Lung (tissue), 12 donors: Measurements from ENCODE around the gene SSBP1. TPM values are rescaled to one million over a fixed set of nuclear protein-coding genes. Genes with fewer than 3 reads are reported as not detected.

Experiments used
- ATAC-seq: fragments of 200-7000 bp; cut with Tn5 transposase; one replicate; pipeline ENCODE4 v1.9.1; 2020; ENCODE audit warnings: moderate number of reproducible peaks; ENCODE audit not compliant: insufficient read depth, low FRiP score
- DNase-seq, 3 donors: peaks; one replicate each; pipeline ENCODE4 v3.0.0-alpha.2; 2013 to 2017
- H3K27ac ChIP-seq, 2 donors: one replicate each; pipeline ENCODE4 v1.5.1; 2013; ENCODE audit warnings: mild to moderate bottlenecking in 2 of 2, moderate library complexity in 2 of 2, control low read depth in 1 of 2, inconsistent platforms in 1 of 2, low read depth in 1 of 2, low read length in 1 of 2
- H3K27me3 ChIP-seq, 3 donors: one replicate each; pipeline ENCODE4 v1.5.1; 2013; ENCODE audit warnings: low read length in 2 of 3; ENCODE audit not compliant: control insufficient read depth in 3 of 3, insufficient read depth in 3 of 3
- H3K36me3 ChIP-seq, 4 donors: one replicate each; pipeline ENCODE4 v1.5.1; 2013; ENCODE audit warnings: low read length in 4 of 4, mild to moderate bottlenecking in 1 of 4, moderate library complexity in 1 of 4; ENCODE audit not compliant: control insufficient read depth in 4 of 4, insufficient read depth in 4 of 4
- H3K4me1 ChIP-seq, 5 donors: one replicate each; pipeline ENCODE4 v1.5.1; 2013; ENCODE audit warnings: low read length in 5 of 5, mild to moderate bottlenecking in 2 of 5, moderate library complexity in 1 of 5; ENCODE audit not compliant: control insufficient read depth in 5 of 5, insufficient read depth in 5 of 5
- H3K4me3 ChIP-seq: one replicate; pipeline ENCODE4 v1.5.1; 2013; ENCODE audit warnings: mild to moderate bottlenecking, control low read depth, moderate library complexity
- H3K9ac ChIP-seq, 2 donors: one replicate each; pipeline ENCODE4 v1.5.1; 2013; ENCODE audit warnings: low read length in 2 of 2, control low read depth in 1 of 2; ENCODE audit not compliant: insufficient read depth in 1 of 2
- H3K9me3 ChIP-seq, 4 donors: one replicate each; pipeline ENCODE4 v1.5.1; 2013; ENCODE audit warnings: low read length in 3 of 4, mild to moderate bottlenecking in 1 of 4, moderate library complexity in 1 of 4; ENCODE audit not compliant: control insufficient read depth in 4 of 4, insufficient read depth in 3 of 4
- WGBS, 2 donors: extraction: QIAGEN DNeasy Blood & Tissue Kit; methylation state at CpG; one replicate each; pipeline ENCODE4 v1.1.7; 2013; 5-methylcytosine and 5-hydroxymethylcytosine counted together
- polyA plus RNA-seq, 2 donors: library from polyadenylated mRNA; stranded (reverse); fragments of 200-250 nt; gene quantifications; one replicate each; pipeline ENCODE4 v1.2.1, GENCODE V29; 2013
- total RNA-seq, 2 donors: library from RNA; depleted of rRNA in 1 of 2; stranded (reverse); fragments of >200 nt in 1 of 2; gene quantifications; one replicate each; pipeline ENCODE4 v1.2.1, GENCODE V29; 2014 to 2021
- TF ChIP-seq, protein P1 (sequence below): IDR thresholded peaks from 2 replicates; pipeline ENCODE4 v1.5.1; 2012; ENCODE audit warnings: mild to moderate bottlenecking; ENCODE audit errors: control extremely low read depth, extremely low read depth
- donor health status: control.
- donor health status: control.
- donor health status: Bipolar disorder and iron deficiency.
- donor health status: healthy.
- donor health status: DM: yes; HTN: yes; CAD: no.

Gene SSBP1
- total and polyA plus RNA-seq, 4 donors: 96.8 to 263 (median 136) TPM

DNA sequence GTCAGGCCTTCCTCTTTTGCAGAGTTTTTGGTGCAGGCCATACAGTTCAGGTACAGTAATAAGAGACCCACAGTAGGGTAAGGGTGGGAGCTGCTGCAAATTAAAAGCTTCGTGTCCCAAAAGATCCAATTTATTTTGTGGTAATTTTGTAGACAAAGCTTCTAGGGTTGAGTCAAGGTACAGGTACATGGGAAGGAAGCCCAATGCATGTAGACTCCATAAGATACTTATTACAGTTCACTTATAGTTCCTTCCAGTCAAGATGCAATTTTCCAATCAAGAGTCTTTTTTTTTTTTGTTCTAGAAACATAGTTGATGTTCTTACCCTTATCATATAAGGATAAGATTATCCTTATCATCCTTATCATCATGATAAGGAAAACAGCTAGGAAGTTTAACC, 38.2 kb downstream of the SSBP1 start, which contains the start of gene TAS2R4:
Gene TAS2R4, plus strand, starts transcription at position 301 of the 400 bp plus-strand sequence. CDS start 1,815 bp downstream, outside the sequence.
- H3K27me3 ChIP-seq: no peaks in the 10 kb centered on the region
- TF ChIP-seq, protein P1, sequence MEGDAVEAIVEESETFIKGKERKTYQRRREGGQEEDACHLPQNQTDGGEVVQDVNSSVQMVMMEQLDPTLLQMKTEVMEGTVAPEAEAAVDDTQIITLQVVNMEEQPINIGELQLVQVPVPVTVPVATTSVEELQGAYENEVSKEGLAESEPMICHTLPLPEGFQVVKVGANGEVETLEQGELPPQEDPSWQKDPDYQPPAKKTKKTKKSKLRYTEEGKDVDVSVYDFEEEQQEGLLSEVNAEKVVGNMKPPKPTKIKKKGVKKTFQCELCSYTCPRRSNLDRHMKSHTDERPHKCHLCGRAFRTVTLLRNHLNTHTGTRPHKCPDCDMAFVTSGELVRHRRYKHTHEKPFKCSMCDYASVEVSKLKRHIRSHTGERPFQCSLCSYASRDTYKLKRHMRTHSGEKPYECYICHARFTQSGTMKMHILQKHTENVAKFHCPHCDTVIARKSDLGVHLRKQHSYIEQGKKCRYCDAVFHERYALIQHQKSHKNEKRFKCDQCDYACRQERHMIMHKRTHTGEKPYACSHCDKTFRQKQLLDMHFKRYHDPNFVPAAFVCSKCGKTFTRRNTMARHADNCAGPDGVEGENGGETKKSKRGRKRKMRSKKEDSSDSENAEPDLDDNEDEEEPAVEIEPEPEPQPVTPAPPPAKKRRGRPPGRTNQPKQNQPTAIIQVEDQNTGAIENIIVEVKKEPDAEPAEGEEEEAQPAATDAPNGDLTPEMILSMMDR: no peak
- H3K9me3 ChIP-seq: peaks cover 0 to 5% (median 0%) of the 10 kb centered on the region in 4 donors
- DNase-seq: no peak
- no peak within 1 kb of the TSS for H3K27ac ChIP-seq
- H3K9ac ChIP-seq: no peak within 1 kb of the TSS
- peaks cover 3 to 8% (median 6%) of the 10 kb centered on the region in 4 donors for H3K36me3 ChIP-seq
- H3K4me3 ChIP-seq: no peak within 1 kb of the TSS
- no peak for ATAC-seq
- no peaks in the 10 kb centered on the region for H3K4me1 ChIP-seq
- 92 to 95% methylated on average over 1 of the region's 1 CpG for WGBS, 2 donors

DNA sequence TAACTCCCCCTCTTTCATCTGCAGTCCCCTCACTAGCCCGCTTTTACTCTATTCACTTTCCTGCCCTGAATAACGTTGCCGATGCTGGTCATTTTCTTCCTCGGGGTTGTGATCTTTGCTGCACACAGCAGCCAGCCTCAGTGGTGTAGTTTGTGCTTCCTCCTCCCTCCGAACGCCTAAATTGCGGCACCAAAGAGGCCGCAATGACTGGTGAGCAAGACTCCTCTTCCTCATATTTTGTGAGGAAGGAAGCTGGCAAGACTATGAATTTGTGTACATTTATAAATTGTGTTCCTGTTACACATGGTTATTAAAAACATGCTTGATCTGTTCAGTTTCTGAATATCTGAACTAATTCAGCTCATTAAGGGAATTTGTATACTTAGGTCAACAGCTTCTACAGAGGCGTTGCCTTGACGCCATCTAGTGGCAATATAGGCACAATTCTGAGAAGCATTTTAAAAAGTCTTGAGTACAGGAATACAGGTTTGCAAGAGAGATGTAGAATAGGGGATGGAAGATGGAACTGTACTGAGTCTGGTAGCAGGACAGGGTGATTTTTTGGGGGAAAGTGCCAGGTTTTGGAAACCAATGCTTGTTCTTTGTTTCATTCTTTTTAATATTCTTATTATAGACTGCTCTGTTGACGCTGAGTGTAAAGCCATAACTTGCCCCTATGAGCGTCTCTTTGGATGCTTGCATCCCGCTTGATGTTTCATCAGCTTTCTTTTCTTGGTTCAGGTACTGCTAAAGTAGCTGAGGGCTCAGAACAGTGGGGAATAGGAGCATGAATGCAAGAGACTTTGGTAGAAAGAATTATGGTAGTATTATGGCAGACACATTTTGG, 47.8 kb downstream of the SSBP1 start:
- Histone ChIP-seq H3K27me3 (no peaks in the 10 kb centered on the region), H3K9me3 (no peaks in the 10 kb centered on the region), H3K27ac (no peak overlapping the region), H3K36me3 (peaks cover 0 to 6% (median 0%) of the 10 kb centered on the region in 4 donors), H3K9ac (no peak overlapping the region), H3K4me1 (peaks cover 0 to 5% (median 0%) of the 10 kb centered on the region in 5 donors), H3K4me3 (no peak overlapping the region)
- TF ChIP-seq, protein P1: peak; percentile 42
- 59 to 67% methylated on average over 13 of the region's 13 CpGs for WGBS, 2 donors
- peak; percentile 34 for ATAC-seq
- DNase-seq: peak in 2 of 3 donors; percentile 67 to 68

DNA sequence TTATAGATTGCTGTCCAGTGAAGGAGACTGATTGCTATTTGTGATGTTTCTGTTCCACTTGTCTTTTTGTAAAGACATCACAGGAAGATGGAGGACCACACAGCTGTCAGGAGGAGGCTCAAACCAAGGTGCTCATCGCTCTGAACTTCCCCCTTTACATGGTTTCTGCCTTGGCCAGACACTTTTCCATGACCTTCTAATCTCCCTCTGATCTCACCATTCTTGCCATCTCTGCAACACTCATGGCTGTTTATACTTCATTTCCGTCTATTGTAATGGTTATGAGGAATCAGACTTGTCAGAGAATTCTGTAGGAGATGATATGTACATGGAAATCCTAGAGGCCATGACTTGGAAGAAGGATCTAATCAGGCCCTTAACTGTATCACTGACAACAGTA, 50.1 kb downstream of the SSBP1 start:
- H3K27me3 ChIP-seq: no peaks in the 10 kb centered on the region
- TF ChIP-seq, protein P1: no peak
- H3K4me1 ChIP-seq: peaks cover 0 to 5% (median 0%) of the 10 kb centered on the region in 5 donors
- 52 to 70% methylated on average over 2 of the region's 2 CpGs for WGBS, 2 donors
- no peaks in the 10 kb centered on the region for H3K9me3 ChIP-seq
- peaks cover 0 to 6% (median under 1%) of the 10 kb centered on the region in 4 donors for H3K36me3 ChIP-seq
- ATAC-seq (no peak), DNase-seq (peak in 2 of 3 donors; percentile 34 to 47)
- no peak overlapping the region for H3K4me3 ChIP-seq
- H3K9ac ChIP-seq: no peak overlapping the region
- H3K27ac ChIP-seq: no peak overlapping the region
